SK-N-SH treated with all-trans-retinoic acid at 6 μM for 48 hours (cell line): Measurements from ENCODE around the gene MAML3.

ENCODE experiments used
- ATAC-seq: fragments of 200-7000 bp; cut with Tn5 transposase; 3 replicates; pipeline ENCODE4 v1.9.1; 2020; ENCODE audit warnings: mild to moderate bottlenecking, moderate library complexity
- ARNTL ChIP-seq: fragments of 450-650 bp; formaldehyde crosslinking; IDR thresholded peaks from 2 replicates; pipeline ENCODE4 v1.5.0; 2020; ENCODE audit warnings: low read depth, mild to moderate bottlenecking, moderate library complexity, borderline replicate concordance
- BACH2 ChIP-seq: fragments of 250-450 bp; sonication (Bioruptor Pico); IDR thresholded peaks from 2 replicates; pipeline ENCODE4 v1.9.0; 2021; ENCODE audit warnings: mild to moderate bottlenecking, borderline replicate concordance
- CSDC2 ChIP-seq: fragments of 250-450 bp; sonication (Bioruptor Pico); IDR thresholded peaks from 2 replicates; pipeline ENCODE4 v1.5.0; 2020; ENCODE audit warnings: mild to moderate bottlenecking, moderate library complexity
- ISL1 ChIP-seq: fragments of 250-450 bp; sonication (Bioruptor Pico); IDR thresholded peaks from 2 replicates; pipeline ENCODE4 v2.1.2; 2022; ENCODE audit warnings: mild to moderate bottlenecking, moderate library complexity
- PPARA ChIP-seq: fragments of 250-450 bp; sonication (Bioruptor Pico); IDR thresholded peaks from 2 replicates; pipeline ENCODE4 v1.5.0; 2020; ENCODE audit warnings: mild to moderate bottlenecking, borderline replicate concordance
- RARB ChIP-seq: fragments of 250-450 bp; sonication (Bioruptor Pico); IDR thresholded peaks from 2 replicates; pipeline ENCODE4 v1.8.0; 2021; ENCODE audit warnings: mild to moderate bottlenecking, moderate library complexity
- TCF4 ChIP-seq: fragments of 250-450 bp; sonication (Bioruptor Pico); IDR thresholded peaks from 2 replicates; pipeline ENCODE4 v1.8.0; 2021; ENCODE audit warnings: mild to moderate bottlenecking, moderate library complexity, borderline replicate concordance
- TOX ChIP-seq: fragments of 250-450 bp; sonication (Bioruptor Pico); IDR thresholded peaks from 2 replicates; pipeline ENCODE4 v1.8.0; 2021; ENCODE audit warnings: mild to moderate bottlenecking, moderate library complexity, borderline replicate concordance
- ZC3H10 ChIP-seq: fragments of 250-450 bp; sonication (Bioruptor Pico); IDR thresholded peaks from 2 replicates; pipeline ENCODE4 v1.5.1; 2021; ENCODE audit warnings: mild to moderate bottlenecking, moderate library complexity
- ZFP3 ChIP-seq: fragments of 250-450 bp; sonication (Bioruptor Pico); IDR thresholded peaks from 2 replicates; pipeline ENCODE4 v1.5.0; 2020; ENCODE audit warnings: mild to moderate bottlenecking, moderate library complexity
- ZFP30 ChIP-seq: fragments of 450-650 bp; formaldehyde crosslinking; IDR thresholded peaks from 2 replicates; pipeline ENCODE4 v1.5.0; 2022; ENCODE audit warnings: mild to moderate bottlenecking, moderate library complexity
- ZNF565 ChIP-seq: fragments of 450-650 bp; formaldehyde crosslinking; conservative IDR thresholded peaks from 2 replicates; pipeline ENCODE4 v1.5.0; 2020; ENCODE audit warnings: low read depth, mild to moderate bottlenecking, moderate library complexity
- ZNF70 ChIP-seq: fragments of 450-650 bp; formaldehyde crosslinking; IDR thresholded peaks from 2 replicates; pipeline ENCODE4 v1.5.0; 2020; ENCODE audit warnings: mild to moderate bottlenecking, moderate library complexity
- TF ChIP-seq, protein P1 (sequence below): fragments of 250-450 bp; sonication (Bioruptor Pico); IDR thresholded peaks from 2 replicates; pipeline ENCODE4 v1.5.1; 2021; ENCODE audit warnings: mild to moderate bottlenecking, moderate library complexity
- TF ChIP-seq, protein P2 (sequence below): fragments of 250-450 bp; sonication (Bioruptor Pico); IDR thresholded peaks from 2 replicates; pipeline ENCODE4 v1.8.0; 2020; ENCODE audit warnings: mild to moderate bottlenecking, moderate library complexity, borderline replicate concordance
- TF ChIP-seq, protein P3 (sequence below): fragments of 250-450 bp; sonication (Bioruptor Pico); IDR thresholded peaks from 2 replicates; pipeline ENCODE4 v1.5.1; 2020; ENCODE audit warnings: low read depth, mild to moderate bottlenecking, moderate library complexity
- TF ChIP-seq, protein P4 (sequence below): fragments of 250-450 bp; sonication (Bioruptor Pico); IDR thresholded peaks from 2 replicates; pipeline ENCODE4 v1.8.0; 2021; ENCODE audit warnings: low read depth, mild to moderate bottlenecking, moderate library complexity, borderline replicate concordance

MAML3 gene

DNA sequence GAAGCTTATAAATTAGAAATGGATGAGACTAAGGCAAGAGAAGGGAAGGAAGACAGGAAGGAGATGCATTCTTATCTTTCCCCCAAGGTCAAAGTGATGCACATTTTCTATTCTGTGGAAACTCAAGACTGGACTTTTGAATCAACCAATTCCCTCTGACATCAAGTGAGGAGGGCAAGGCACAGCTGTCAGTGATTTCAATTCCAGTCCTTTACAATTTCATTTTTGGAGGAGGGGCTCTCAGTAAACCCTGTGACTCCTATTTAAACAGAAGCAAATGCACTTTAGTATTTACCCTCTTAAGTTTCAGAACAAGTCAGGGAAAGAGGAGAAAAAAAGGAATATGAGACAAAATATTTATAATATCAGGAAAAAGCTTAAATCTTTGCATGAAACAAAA is 354.4 kb downstream of the MAML3 start:
- ATAC-seq = no peak
- no peak for TF ChIP-seq RARB

DNA sequence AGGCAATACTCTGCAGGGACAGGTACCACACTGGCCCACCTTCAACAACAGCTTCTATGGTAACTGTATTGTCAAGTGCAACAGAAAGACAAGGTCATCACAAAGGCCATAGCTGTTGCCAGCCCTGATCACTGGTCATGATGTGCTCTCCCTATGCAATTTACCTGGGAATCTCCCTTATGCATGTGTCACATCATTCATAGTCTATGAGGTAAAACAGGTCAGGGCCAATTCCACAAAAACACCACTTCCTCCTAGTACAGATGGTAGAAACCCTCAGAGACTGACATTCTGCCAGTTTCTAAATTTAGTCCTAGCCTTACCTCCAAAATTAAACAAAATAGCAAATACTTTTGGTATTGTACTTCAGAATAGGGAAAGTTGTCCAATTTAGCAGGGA is 355.5 kb downstream of the MAML3 start:
- no peak for ATAC-seq
- TF ChIP-seq, protein P1, sequence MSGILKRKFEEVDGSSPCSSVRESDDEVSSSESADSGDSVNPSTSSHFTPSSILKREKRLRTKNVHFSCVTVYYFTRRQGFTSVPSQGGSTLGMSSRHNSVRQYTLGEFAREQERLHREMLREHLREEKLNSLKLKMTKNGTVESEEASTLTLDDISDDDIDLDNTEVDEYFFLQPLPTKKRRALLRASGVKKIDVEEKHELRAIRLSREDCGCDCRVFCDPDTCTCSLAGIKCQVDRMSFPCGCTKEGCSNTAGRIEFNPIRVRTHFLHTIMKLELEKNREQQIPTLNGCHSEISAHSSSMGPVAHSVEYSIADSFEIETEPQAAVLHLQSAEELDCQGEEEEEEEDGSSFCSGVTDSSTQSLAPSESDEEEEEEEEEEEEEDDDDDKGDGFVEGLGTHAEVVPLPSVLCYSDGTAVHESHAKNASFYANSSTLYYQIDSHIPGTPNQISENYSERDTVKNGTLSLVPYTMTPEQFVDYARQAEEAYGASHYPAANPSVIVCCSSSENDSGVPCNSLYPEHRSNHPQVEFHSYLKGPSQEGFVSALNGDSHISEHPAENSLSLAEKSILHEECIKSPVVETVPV (CRISPR knock-in tag) = no peak
- TF ChIP-seq ZNF70 (CRISPR knock-in tag) = no peak
- TF ChIP-seq TCF4 (CRISPR knock-in tag) = no peak
- TF ChIP-seq ARNTL = no peak
- TF ChIP-seq, protein P2, sequence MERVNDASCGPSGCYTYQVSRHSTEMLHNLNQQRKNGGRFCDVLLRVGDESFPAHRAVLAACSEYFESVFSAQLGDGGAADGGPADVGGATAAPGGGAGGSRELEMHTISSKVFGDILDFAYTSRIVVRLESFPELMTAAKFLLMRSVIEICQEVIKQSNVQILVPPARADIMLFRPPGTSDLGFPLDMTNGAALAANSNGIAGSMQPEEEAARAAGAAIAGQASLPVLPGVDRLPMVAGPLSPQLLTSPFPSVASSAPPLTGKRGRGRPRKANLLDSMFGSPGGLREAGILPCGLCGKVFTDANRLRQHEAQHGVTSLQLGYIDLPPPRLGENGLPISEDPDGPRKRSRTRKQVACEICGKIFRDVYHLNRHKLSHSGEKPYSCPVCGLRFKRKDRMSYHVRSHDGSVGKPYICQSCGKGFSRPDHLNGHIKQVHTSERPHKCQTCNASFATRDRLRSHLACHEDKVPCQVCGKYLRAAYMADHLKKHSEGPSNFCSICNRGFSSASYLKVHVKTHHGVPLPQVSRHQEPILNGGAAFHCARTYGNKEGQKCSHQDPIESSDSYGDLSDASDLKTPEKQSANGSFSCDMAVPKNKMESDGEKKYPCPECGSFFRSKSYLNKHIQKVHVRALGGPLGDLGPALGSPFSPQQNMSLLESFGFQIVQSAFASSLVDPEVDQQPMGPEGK (CRISPR knock-in tag) = no peak
- no peak for TF ChIP-seq ZFP30 (CRISPR knock-in tag)
- TF ChIP-seq, protein P3, sequence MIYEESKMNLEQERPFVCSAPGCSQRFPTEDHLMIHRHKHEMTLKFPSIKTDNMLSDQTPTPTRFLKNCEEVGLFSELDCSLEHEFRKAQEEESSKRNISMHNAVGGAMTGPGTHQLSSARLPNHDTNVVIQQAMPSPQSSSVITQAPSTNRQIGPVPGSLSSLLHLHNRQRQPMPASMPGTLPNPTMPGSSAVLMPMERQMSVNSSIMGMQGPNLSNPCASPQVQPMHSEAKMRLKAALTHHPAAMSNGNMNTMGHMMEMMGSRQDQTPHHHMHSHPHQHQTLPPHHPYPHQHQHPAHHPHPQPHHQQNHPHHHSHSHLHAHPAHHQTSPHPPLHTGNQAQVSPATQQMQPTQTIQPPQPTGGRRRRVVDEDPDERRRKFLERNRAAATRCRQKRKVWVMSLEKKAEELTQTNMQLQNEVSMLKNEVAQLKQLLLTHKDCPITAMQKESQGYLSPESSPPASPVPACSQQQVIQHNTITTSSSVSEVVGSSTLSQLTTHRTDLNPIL (CRISPR knock-in tag) = no peak
- no peak for TF ChIP-seq ZNF565 (CRISPR knock-in tag)
- no peak for TF ChIP-seq ZFP3 (CRISPR knock-in tag)

DNA sequence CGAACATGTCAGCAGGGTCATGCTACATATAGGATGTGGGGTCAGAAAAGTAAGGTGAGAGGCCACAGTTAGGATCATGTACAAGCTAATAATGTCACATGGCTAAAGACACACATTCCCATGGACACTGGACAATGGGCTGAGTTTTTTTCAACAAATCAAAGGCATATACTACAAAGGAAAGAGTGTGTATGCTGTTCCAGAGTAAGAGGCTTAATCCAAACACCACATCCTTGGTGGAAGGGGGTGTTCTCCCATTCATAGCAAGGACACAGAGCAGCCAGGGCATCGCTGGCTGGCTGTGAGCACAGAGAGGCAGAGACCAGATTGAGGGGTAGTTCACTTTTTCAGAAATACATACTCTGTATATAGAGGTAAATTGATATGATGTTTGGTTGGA is 356.7 kb downstream of the MAML3 start:
- no peak for TF ChIP-seq ZC3H10 (CRISPR knock-in tag)
- TF ChIP-seq, protein P1 (CRISPR knock-in tag) = no peak
- TF ChIP-seq, protein P2 (CRISPR knock-in tag) = no peak
- no peak for TF ChIP-seq CSDC2 (CRISPR knock-in tag)
- TF ChIP-seq ISL1 = no peak
- TF ChIP-seq RARB = no peak
- no peak for TF ChIP-seq TCF4 (CRISPR knock-in tag)
- TF ChIP-seq TOX (CRISPR knock-in tag) = no peak
- no peak for TF ChIP-seq PPARA (CRISPR knock-in tag)
- TF ChIP-seq, protein P4, sequence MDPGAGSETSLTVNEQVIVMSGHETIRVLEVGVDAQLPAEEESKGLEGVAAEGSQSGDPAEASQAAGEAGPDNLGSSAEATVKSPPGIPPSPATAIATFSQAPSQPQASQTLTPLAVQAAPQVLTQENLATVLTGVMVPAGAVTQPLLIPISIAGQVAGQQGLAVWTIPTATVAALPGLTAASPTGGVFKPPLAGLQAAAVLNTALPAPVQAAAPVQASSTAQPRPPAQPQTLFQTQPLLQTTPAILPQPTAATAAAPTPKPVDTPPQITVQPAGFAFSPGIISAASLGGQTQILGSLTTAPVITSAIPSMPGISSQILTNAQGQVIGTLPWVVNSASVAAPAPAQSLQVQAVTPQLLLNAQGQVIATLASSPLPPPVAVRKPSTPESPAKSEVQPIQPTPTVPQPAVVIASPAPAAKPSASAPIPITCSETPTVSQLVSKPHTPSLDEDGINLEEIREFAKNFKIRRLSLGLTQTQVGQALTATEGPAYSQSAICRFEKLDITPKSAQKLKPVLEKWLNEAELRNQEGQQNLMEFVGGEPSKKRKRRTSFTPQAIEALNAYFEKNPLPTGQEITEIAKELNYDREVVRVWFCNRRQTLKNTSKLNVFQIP (CRISPR knock-in tag) = no peak
- no peak for TF ChIP-seq ARNTL
- no peak for TF ChIP-seq BACH2 (CRISPR knock-in tag)
- TF ChIP-seq, protein P3 (CRISPR knock-in tag) = no peak
- no peak for ATAC-seq
